NB4 (cell line): ENCODE data around the gene SDHB.

ENCODE experiments used
- DNase-seq: peaks from one replicate; pipeline ENCODE4 v3.0.0; 2010; ENCODE audit warnings: low read depth
- H3K4me3 ChIP-seq: one replicate; pipeline ENCODE4 v1.5.1; 2011; ENCODE audit warnings: mild to moderate bottlenecking, low read depth, low read length, moderate library complexity
- CTCF ChIP-seq: IDR thresholded peaks from one replicate; pipeline ENCODE4 v1.5.1; 2012; ENCODE audit warnings: low read depth, low read length
- MYC ChIP-seq: IDR thresholded peaks from 2 replicates; pipeline ENCODE4 v1.6.1; 2011; ENCODE audit warnings: low read depth, low read length
- POLR2A ChIP-seq: IDR thresholded peaks from 2 replicates; pipeline ENCODE4 v1.6.1; 2011; ENCODE audit warnings: mild to moderate bottlenecking; ENCODE audit not compliant: insufficient read length; ENCODE audit errors: extremely low read depth
- TF ChIP-seq, protein P1 (sequence below): IDR thresholded peaks from 2 replicates; pipeline ENCODE4 v1.6.1; 2011; ENCODE audit warnings: low read depth, low read length

The SDHB gene

GRCh38 chr1:17053685-17054410, at the start of gene SDHB:
SDHB (minus strand) TSS chr1:17054032; CDS start chr1:17054019, 13 bp downstream.
- H3K4me3 ChIP-seq: peak within 1 kb of the TSS; percentile 99
- TF ChIP-seq, protein P1, sequence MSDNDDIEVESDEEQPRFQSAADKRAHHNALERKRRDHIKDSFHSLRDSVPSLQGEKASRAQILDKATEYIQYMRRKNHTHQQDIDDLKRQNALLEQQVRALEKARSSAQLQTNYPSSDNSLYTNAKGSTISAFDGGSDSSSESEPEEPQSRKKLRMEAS: no peak; the same call in 1 of the 2 replicates
- TF ChIP-seq CTCF (no peak), POLR2A (peak; percentile 69)
- peak; percentile 97 for DNase-seq

DNA sequence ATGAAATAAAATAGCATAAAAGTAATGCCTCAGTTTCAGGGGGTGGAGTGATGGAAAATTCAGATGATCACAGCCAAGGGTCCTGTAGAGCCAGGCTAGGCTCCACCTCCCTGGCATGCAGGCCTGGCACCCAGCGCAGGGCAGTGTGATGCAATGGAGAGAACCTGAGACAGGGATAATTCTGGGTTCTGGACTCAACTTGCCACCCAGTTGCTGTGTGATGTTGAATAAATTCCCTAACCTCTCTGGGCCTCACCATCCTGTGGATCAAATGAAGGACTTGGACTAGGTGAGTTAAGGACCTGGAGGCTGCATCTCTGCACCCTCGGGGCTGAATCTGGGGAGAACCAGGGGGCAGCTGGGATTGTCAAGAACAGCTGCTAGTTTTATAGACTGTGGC, 48.4 kb upstream of the SDHB start:
- no peak for TF ChIP-seq POLR2A
- TF ChIP-seq MYC: no peak
- no peak for TF ChIP-seq CTCF
- TF ChIP-seq, protein P1: no peak
- DNase-seq: no peak
- no peak overlapping the region for H3K4me3 ChIP-seq

DNA sequence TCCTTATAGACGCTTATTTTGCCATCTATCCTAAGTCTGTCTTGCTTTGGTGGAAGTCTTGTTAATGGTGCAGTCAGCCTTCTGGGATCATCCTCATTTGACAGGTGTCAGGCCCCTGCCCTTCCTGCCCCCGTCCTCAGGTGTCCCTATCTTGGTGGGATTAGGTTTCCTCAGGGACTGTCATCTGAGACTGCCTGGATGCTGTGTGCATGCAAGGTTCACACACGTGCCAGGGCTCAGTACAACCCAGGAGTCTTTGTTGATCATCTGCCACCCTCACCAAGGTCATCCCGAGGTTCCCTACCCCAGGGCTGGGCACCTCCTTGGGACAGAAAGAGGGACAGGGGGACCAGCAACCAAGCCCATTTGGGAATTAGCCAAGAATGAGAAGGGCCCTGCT, 47.4 kb upstream of the SDHB start:
- DNase-seq: no peak
- TF ChIP-seq, protein P1: no peak
- no peak for TF ChIP-seq CTCF
- TF ChIP-seq POLR2A: no peak
- TF ChIP-seq MYC: no peak
- H3K4me3 ChIP-seq: no peak overlapping the region

DNA sequence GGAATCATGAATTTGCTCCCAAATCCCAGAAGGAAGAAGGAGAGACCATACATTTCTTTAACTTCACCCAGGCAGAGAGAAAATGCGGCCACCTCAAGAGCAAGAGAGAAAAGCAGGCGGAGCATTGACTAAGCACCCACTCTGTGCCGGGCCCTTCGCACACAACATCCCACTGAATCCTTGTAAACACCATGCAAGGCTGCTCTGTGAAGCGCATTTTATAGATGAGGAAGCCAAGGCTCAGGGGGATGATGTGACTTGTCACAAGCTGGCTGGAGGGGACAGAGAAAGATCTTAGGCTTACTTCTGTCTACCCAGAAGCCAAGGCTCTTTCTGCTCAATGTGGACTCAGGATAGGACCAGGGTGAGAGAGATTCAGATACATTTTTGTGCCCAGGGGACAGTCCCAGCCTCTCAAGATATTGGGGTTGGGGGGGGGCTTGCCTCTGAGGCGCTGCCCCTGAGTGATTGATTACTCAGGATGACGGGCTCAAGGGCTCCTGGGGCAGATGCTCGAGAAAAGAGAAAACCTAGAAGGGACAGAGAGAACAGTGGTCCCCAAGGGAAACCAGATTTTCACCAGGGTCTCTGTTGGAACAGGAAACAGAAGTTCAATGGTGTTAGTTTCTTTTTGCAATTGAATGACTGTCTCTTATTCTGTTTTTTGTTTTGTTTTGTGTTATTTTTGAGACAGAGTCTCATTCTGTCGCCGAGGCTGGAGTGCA, 45.9 kb upstream of the SDHB start:
- H3K4me3 ChIP-seq: no peak overlapping the region
- peak; percentile 31 for DNase-seq
- TF ChIP-seq POLR2A (no peak), CTCF (no peak), MYC (no peak)
- TF ChIP-seq, protein P1: no peak

DNA sequence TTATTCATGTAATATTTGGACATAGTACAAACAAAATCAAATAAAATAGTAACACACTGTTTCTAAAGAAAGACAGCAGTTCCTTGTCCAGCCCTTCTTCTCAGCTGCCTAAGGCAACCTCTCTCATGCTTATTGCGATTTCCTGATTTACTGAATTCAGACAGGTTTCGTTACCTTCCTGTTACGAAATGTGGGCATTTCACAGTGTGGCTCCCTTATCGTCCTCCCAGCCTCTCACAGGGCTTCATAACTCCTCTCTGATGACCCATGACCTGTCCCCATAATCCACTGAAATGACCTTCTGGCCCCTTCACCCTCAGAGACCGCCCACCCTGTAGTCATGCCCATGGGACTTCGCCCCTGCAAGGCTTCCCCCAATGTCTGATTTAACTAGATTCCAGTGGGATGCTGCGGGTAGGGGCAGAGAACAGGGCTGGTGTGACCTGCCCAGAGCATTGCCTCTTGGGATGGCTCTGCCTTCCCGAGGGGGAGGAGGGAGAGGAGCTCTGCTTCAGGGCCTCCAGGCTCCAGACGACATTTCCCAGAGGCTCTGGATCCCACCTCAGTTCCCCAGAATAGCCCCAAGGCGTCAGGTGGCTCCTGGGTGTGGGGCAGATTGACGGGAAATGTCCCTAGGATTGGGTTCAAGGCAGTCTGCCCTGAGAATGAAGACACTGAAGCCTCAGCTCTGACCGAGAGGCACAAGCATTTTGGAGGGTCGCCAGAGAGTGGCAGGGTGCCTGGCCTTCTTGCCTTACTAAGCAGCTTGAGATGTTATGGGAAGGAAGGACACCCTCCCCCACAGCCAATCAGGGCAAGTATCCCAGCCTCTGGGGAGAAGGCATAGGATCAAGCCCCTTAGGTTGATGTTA, 44.9 kb upstream of the SDHB start:
- DNase-seq: peak; percentile 64

More for the DNA sequence above, 44.9 kb upstream of the SDHB start:
- H3K4me3 ChIP-seq: no peak overlapping the region
- TF ChIP-seq MYC (peak; percentile 26; the same call in 1 of the 2 replicates), CTCF (no peak)
